ENCODE measurements around the gene SLC6A15.

SLC6A15 gene

GRCh38 chr12:84814664-84815245 lies 97.8 kb downstream of the SLC6A15 start:
- H3K4me1 ChIP-seq = no peaks in the 10 kb centered on the region
- no peaks in the 10 kb centered on the region for H3K9me3 ChIP-seq (replicated peaks in 1 of 11)
- no peak overlapping the region for H3K27ac ChIP-seq
- no peak for TF ChIP-seq Cebpa-rat (IDR thresholded peaks at IDR 0.05)
- no peak overlapping the region for H3K9ac ChIP-seq
- no peaks in the 10 kb centered on the region for H4K20me1 ChIP-seq
- no peak overlapping the region for H3K4me2 ChIP-seq
- no peaks in the 10 kb centered on the region for H3K36me3 ChIP-seq
- no peaks in the 10 kb centered on the region for H3K27me3 ChIP-seq
- H3K4me3 ChIP-seq = no peak overlapping the region

- no peak overlapping the region for H3K4me2 ChIP-seq
- H3K9ac ChIP-seq = no peak overlapping the region
- H3K4me3 ChIP-seq = no peak overlapping the region
- H3K27me3 ChIP-seq = no peaks in the 10 kb centered on the region
- H3K36me3 ChIP-seq = no peaks in the 10 kb centered on the region
- no peak for TF ChIP-seq Cebpa-rat (IDR thresholded peaks at IDR 0.05)
- H3K27ac ChIP-seq = no peak overlapping the region
- H3K4me1 ChIP-seq = no peaks in the 10 kb centered on the region
- H3K9me3 ChIP-seq (replicated peaks in 1 of 11) = no peaks in the 10 kb centered on the region
- H4K20me1 ChIP-seq = no peaks in the 10 kb centered on the region
These were observed 98.6 kb downstream of the SLC6A15 start for GRCh38 chr12:84813780-84814663.

GRCh38 chr12:84811291-84811690 lies 101.3 kb downstream of the SLC6A15 start:
- H3K4me2 ChIP-seq = no peak overlapping the region
- H3K27me3 ChIP-seq = no peaks in the 10 kb centered on the region
- H3K4me3 ChIP-seq = no peak overlapping the region
- H3K36me3 ChIP-seq = no peaks in the 10 kb centered on the region
- H4K20me1 ChIP-seq = no peaks in the 10 kb centered on the region
- H3K4me1 ChIP-seq = no peaks in the 10 kb centered on the region
- no peaks in the 10 kb centered on the region for H3K9me3 ChIP-seq (replicated peaks in 1 of 11)
- H3K9ac ChIP-seq = no peak overlapping the region
- H3K27ac ChIP-seq = no peak overlapping the region
- no peak for TF ChIP-seq Cebpa-rat (IDR thresholded peaks at IDR 0.05)

GRCh38 chr12:84810611-84811010 lies 102.0 kb downstream of the SLC6A15 start:
- no peaks in the 10 kb centered on the region for H4K20me1 ChIP-seq
- H3K36me3 ChIP-seq = no peaks in the 10 kb centered on the region
- no peak overlapping the region for H3K27ac ChIP-seq
- TF ChIP-seq Cebpa-rat (IDR thresholded peaks at IDR 0.05) = no peak
- no peak overlapping the region for H3K4me2 ChIP-seq
- no peak overlapping the region for H3K9ac ChIP-seq
- no peaks in the 10 kb centered on the region for H3K4me1 ChIP-seq
- no peak overlapping the region for H3K4me3 ChIP-seq
- no peaks in the 10 kb centered on the region for H3K27me3 ChIP-seq
- H3K9me3 ChIP-seq (replicated peaks in 1 of 11) = no peaks in the 10 kb centered on the region
